ENCODE measurements around the gene TMEM97.

DNA sequence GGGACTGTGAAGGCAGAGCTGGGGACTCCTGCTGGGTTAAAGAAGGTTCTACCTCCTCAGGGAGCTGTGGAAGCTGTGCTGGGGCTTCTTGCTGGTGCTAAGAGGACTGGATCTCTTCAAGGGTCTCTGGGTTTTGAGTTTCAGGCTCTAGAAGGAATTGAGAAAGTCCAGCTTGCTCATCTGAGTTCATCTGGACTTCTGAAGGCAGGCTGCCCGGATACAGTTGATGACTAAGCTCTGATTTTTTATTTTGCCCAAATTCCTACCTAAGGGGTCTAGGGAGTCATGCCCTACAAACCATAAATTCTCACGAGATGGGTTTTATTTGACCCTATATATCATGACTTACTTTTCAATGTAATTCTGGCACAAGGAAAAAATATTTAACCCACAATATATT lies 46.8 kb upstream of the TMEM97 start:
- TF ChIP-seq POLR2A (IDR thresholded peaks at IDR 0.05; ENCODE audit: low read length) (no peak), GATA1 (IDR thresholded peaks at IDR 0.05; ENCODE audit: low read depth, low read length) (no peak)

Data from erythroblast (primary cell).